HG03139 (cell line): ENCODE results near the gene PLOD2.

ENCODE experiments used
- ATAC-seq: cut with Tn5 transposase; IDR thresholded peaks from one replicate; pipeline ENCODE4 v1.9.1; 2021; ENCODE audit not compliant: unreplicated experiment

PLOD2 gene

DNA sequence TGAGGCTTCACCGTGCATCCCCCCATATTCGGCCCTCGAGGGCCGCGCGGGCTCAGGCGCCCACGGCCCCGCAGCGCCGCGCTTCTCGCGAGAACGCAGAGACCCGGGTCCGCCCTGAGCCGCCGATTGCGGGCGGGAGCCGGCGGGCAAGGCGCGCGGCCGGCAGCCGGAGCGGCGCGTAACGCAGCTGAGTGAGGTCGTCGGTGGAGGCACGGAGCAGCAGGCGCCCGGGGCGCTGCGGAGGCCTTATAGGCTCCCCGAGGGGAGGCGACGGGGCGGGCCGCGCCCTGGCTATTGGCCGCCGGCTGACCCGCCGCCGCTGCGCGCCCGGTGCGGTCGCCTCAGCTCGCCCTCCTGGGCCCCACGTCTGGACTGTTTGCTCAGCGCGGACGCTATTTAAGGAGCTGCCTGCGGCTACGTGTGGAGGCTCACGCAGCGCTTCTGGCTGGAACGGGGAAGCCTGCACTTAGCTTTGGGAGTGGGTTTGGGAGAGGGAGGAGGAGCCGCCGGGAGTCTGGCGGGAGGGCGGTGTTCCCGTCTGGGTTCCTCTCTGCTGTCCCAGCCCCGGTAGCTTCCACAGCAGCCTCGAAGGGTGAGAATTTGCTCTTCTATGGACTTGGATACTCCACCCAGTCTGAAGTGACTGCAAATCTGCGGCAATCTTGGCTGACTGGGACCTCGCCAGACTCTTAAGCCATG is at the start of gene PLOD2:
Gene PLOD2, minus strand, starts transcription at position 221 of the 699 bp plus-strand sequence. Its CDS starts 195 bp downstream, at position 26.
- ATAC-seq, result peak; percentile 49

DNA sequence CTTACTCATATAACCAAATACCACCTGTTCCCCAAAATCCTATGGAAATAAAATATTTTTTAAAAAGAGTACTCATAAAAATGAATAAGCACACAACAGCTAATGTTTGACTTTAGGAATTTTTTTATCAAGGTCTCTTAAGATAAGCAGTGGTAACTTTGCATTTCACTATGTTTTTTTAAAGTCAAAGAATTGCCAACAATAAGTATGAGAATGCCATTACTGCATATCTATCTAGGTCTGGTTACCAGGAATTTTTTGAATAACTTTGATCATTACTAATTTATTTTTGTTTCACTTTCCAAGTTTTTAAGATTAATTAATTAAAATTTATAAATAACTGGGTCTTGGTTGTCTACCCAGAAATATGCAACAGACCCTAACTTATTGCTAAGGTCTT is 48.4 kb upstream of the PLOD2 start:
- ATAC-seq, result no peak

DNA sequence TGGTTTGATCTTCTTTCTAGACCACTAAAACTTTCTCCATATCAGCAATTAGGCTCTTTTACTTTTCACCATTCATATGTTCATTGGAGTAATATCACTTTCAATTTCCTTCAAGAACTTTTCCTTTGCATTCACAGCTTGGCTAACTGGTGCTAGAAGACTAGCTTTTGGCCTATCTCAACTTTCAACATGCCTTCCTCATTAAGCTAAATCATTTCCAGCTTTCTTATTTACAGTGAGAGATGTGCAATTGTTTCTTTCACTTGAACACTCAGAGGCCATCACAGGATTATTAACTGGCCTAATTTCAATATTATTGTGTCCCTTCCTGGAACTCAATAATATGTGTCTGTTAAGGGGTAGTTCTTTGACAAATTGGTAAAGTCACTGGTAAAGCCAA is 42.8 kb upstream of the PLOD2 start:
- ATAC-seq, result no peak

DNA sequence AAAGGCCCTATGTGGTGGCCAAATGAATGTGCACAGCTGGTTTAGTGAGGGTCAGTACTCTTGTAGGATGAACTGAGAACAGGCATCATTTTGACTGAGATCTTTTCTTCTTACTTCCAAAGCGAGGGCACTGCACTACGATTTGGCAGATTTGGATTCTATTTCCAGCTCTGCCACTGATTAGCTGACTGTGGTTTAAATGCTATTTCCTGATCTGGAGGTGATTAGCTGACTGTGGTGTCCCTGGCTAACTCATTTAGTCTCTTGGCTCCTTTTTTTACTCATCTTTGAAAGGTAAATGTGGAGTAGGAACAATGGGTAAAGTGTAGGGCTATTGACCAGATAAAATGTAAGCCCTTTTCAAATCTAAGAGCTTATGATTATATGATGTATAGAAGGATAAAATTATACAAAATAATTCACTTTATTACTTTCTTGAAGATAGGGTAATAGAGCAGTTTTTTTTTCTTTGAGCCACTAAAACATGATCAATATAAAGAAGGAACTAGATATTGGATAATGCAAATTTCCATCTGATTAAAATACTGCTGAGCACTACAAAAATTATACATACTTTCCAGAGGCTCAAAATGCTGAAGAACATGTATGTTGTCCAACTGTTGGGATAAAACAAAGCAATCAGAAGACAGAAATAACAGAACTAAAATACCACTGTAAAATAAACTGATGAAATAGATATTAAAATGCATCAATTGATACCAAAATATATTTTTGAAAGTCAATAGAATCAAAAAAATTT is 39.7 kb upstream of the PLOD2 start:
- ATAC-seq, result no peak

DNA sequence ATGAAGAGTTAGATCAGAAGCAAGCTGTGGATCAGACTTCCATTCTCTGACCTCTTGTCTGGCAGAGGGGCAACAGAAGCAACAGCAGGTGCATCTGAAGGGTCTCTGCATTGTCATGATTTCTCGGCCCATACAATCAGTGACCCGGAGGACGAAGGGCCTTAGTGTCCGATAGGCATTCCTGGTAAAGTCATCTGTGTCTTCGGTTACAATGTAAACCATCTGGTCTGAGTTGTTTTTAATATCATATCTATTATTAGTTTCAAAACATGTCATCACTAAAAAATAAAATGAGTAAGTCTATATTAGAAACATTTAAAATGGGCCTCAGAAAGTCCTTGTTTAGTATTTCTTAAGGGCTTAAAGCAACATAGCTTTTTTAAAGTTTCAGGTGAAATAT is 38.8 kb upstream of the PLOD2 start:
- ATAC-seq, result no peak

DNA sequence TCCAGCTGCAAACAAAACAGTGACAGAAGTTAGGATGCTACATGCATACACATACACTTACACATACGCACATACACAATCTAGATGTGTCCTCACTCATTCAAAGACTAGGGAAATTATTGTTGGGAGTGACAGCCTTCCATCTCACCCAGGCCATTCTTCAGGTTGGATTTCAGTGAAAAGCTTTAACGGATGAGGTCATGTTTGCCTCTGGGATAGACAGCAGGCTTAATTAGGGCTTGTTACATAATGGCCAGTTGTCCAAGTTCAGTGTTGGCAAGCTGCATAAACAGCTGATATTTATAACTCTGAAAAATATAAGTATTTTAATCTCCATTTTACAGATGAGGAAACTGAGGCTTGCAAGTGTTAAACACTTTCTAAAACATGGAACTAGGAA is 35.8 kb upstream of the PLOD2 start:
- ATAC-seq, result no peak

DNA sequence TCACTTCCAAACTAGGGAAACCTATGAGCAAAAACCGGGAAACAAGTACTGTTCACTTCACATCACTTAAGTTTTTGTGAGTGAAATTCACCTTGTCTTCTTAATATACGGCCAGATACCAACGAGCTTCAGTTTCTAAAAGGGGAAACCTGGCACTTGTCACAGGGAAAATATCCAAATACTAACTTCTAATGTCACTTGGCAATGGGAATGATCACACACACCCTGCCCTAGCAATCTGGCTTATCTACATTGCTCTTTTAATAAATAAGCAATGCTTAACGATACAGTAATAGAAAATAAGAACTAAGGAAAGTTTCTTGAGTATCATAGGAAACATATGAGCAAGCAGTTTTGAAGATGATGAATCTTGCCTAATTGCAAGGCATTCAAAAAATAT is 34.6 kb upstream of the PLOD2 start:
- ATAC-seq, result no peak

DNA sequence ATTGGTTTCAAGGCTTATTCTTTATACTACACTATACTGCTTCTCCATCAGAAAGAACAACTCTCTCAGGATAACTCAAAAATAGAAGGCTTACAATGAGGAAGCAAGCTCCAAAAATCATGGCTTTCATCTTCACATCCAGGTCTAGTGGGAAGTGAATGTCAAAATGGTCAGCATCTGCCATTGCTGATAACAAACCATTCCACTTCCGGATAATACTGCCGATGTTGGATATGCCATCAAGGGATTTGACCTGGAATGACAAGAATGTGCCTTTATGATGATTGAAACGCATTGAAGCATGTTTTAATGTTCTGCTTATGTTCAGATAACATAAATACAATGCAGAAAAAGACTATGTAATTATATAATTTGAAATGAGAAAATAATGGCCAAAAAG is 34.0 kb upstream of the PLOD2 start:
- ATAC-seq, result no peak

DNA sequence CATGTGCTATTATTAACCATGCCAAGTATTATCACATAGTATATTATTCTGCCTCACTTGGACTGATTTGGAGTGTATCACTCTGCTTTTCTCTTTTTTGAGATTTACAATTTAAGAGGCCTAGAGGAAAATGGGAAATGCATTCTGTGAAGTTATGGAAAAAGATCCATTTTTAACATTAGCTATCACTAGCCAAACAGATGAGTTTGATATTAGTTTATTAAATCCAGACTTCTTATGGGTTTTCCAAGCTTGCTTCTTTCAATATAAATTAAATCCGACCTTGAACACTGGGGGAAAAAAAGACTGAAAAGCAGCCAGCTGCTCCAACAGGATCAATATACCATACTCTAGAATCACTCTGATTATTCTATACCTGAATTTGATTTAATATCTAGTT is 30.1 kb upstream of the PLOD2 start:
- no peak for ATAC-seq

DNA sequence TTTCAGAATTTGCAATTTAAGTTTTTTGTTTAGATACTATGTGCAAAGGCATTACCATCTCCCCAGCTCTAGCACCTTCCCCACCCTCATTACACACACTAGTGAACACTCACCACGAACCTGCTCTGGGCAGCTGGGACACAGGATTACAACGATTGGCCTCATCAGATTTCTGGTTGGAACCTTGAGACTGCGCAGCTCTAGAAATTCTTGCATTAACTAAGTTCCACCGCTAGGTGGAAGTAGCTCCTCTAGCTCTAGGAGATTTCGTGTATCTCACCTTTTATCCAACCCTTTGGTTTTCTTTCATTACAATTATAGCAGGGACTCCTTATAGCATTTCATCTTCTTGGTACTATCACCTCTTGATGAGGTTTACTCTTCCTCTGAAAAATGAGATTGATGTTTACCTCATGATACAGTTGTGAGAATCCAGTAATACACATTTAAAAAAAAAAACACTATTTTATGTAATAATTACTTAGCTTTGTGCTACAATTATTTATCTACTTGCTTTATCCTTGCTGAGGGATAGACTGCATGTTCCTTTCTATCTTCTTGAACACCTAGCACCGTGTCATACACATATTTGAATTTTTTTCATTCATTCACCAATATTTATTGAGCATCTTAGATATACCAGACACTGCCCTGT is 28.7 kb upstream of the PLOD2 start:
- peak; percentile 94 for ATAC-seq

DNA sequence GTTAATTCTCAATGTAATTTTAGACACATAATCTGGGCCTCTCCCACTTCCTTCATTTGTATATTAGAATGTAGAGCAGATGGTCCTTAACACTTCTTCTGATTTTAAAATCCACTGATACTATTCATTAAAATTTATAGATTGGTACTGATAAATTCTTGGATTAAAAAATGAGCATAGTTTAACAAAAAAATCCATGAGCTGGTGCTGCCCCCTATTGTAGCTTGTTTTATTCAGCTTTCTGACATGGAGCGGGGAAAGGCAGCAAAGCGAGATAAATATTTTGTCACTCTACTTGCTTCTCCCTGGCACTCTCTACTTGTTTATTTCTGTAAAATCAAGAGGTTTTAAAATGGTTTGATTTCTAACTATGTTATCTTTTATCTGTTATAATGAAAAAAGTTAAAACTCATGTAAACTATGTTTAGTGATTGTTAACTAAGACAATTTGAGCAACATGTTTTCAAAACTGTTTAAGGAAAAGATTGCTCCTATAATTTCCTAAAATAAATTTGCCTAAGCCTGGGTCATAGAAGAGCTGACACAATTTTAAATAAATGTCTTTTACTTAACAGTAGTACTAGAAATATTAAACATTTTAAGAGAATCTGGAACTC is 26.5 kb upstream of the PLOD2 start:
- ATAC-seq, result no peak

DNA sequence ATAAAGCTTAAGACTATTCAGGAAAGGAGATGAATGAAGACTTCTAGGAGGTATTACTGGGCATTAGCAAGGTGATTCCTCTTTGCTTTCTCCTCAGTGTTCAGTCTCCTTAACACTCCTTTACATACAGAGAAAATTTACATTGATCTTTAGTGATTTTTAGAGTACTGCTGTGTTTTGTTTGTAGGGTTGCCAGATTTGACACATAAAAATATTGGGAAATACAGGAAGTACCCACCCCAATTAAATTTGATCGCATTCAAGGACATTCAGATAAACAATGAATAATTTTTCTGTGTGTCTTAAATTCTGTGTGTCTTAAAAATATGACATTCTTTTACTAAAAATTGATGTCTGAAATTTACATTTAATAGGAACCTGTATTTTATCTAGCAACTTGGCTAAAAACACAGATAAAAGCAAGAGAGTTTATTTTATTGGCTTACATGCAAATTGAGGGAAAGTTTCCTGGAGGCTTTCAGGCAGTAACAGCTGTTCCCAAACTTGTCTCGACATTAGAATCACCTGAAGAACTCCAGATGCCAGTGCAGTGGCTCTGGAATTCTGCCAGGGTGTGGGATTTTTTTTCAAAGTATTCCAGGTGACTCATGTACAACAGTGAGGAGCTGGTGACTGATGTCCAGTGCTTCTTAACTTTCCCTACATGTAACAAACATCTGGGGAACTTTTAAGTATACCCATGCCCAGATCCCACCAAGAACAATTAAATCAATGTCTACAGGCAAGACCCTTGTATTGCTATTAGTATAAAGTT is 23.4 kb upstream of the PLOD2 start:
- ATAC-seq, result no peak

DNA sequence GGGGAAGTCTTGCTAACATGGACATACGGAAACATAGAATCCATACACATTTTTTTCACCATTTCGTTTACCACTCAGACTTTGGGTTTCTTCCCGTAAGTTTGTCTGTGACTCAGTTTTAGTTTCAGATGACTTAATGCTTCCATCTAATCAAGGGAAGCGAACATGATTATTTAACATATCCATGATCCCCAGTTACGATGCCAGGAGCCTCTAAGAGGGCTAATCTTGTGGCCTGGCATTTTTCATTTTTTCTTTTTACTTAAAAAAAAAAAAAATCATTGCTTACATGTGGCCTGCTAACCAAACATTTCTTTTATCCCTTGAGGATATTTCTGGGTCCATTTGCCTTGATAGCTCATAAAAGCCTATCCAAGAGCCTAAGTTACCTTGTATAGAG is 20.2 kb upstream of the PLOD2 start:
- no peak for ATAC-seq

DNA sequence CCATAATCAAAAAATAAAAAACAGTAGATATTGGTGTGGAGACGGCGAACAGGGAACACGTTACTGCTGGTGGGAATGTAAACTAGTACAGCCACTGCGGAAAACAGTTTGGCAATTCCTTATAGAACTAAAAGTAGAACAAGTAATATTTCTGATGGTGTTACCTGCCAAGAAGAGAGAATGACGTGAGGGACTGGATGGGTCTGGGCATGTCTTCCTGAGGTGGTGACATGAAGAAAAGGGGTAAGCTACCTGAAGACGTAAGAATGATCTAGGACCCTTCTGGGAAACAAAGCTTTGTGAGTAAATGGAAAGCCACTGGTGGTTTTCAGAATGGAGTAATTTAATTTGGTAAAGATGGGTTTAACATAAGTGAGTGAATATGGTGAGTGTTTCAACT is 19.4 kb upstream of the PLOD2 start:
- no peak for ATAC-seq

DNA sequence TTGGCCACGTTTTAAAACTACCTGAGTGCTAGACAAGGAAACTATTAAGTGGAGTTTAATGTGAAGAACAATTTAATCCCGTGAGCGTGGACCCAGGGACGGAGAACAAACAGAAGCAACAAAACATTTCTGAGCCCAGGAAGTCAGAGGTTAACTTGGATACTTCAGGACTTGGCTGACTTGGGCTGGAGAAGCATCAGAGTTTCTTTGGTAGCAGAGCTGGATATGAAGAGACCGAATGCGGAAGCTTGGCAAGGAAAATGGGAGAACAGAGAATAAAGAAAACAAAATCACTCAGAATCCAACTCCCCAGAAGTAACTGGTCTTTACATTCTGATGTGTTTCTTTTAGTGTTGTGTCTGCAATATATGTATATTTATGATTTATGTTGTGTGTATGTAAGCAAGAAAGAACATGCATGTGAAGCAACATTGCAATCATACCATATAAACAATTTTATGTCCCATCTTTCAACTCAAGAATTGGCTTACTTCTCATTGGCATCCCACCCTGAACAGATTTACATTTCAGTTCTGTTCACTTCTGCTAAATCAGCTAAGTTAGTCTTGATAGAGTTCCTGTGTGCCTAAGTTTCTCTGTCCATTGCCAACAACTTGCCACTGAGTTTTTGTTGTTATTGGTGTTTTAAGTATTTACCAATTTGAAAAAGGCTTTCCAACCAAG is 17.2 kb upstream of the PLOD2 start:
- no peak for ATAC-seq

DNA sequence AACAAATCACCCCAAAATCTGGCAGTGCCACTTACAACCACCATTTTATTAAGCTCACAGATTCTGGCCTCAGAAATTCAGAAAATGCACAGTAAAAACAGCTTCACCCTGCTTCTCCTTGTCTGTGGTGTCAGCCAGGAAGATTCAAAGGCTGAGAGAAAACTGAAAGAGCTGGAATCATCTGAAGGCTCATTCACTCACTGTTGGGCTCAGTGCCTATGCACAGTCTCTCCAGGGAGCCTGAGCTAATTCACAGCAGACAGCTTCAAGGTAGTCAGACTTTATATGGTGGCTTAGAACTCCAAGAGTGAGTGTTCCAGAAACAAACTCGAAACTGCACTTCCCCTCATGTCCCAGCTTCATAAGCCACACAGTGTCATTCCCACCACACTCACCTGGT is 16.5 kb upstream of the PLOD2 start:
- ATAC-seq, result no peak

DNA sequence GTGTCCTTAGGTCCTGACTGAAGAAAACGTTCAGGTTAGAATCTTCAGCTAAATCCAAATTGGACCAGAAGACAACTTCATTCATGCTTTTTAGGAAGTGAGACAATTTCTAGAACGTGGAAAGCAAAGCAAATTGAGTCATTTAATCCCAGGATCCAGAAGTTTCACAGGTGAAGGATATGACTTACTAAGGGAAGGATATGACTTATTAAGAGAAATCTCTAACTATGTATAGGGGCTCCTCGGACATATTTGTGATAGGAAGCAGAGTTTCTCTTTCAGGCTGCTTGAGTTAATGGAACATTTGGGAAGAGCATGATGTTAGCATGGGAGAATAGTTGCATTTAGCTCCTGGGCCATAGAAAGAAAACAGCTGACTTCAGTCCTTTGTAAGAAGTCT is 16.1 kb upstream of the PLOD2 start:
- no peak for ATAC-seq

DNA sequence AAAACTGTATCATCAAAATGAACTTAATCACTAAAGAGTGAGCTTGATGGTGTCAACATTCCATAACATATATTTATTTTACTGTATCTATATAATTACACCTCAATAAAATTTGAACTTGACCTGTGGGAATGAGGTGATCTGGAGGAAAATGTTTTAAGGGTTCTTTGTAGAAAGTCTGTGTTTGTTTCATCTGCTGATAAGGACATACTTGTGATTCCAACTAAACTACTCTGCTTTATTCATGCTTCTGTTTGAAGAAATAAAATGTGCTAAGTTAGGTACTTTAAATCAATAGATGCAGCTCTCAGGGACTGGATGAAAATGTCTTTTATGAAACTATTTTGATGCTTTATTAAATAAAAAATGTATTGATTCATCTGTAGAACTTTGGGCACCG is 11.6 kb upstream of the PLOD2 start:
- no peak for ATAC-seq

DNA sequence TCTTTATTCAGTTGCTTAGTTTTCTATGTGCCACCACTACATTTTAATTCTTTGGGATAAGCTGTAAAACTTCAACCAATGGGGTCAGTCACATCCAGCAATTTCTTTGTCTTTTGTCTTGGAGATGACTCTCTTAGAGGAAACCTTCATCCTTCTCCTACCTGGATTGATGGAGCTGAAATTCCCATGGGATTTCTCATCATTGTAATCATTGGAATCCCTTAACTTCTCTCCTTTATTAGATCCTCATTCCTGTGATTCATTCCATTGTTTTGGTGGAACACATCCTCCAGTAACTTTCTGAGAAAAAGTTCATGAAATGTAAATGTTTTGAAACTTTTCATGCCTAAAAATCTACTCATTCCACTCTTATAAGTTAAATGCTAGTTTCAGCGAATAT is 9.6 kb upstream of the PLOD2 start:
- ATAC-seq, result no peak

DNA sequence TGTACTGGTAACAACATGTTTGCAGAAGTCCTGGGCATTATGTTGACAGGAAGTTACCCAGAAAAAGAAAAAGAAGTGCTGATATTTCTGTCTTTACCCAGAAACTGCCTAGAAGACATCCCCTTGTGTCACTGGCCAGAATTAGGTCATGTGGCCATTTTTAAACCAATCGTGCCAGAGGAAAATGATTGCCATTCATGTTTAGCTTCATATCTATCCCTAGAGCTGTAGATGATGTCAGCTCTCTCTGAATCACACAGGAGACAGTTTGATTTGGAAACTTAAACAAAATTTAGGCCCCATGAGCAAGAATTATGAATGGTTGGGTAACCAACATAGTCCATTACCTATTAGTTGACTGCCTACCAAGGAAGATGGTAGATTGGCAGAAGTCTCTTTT is 8.9 kb upstream of the PLOD2 start:
- no peak for ATAC-seq
